ENCODE measurements around the gene AK6. TPM values are rescaled to one million over a fixed set of nuclear protein-coding genes. Genes with fewer than 3 reads are reported as not detected.

Gene AK6
- total RNA-seq, 4 donors from 2014 or later, result 22.3 to 64.2 (median 30.7) TPM

- TF ChIP-seq CTCF (IDR thresholded peaks at IDR 0.05; ENCODE audit: low read depth), result no peak
Measured at GRCh38 chr5:69378376-69378775, 9.1 kb upstream of the AK6 start.

- no peak for TF ChIP-seq CTCF (IDR thresholded peaks at IDR 0.05; ENCODE audit: low read depth)
Measured at GRCh38 chr5:69374911-69375446, 5.7 kb upstream of the AK6 start.

GRCh38 chr5:69372394-69372793 lies 3.1 kb upstream of the AK6 start:
- no peak for TF ChIP-seq CTCF (IDR thresholded peaks at IDR 0.05; ENCODE audit: low read depth)

DNA sequence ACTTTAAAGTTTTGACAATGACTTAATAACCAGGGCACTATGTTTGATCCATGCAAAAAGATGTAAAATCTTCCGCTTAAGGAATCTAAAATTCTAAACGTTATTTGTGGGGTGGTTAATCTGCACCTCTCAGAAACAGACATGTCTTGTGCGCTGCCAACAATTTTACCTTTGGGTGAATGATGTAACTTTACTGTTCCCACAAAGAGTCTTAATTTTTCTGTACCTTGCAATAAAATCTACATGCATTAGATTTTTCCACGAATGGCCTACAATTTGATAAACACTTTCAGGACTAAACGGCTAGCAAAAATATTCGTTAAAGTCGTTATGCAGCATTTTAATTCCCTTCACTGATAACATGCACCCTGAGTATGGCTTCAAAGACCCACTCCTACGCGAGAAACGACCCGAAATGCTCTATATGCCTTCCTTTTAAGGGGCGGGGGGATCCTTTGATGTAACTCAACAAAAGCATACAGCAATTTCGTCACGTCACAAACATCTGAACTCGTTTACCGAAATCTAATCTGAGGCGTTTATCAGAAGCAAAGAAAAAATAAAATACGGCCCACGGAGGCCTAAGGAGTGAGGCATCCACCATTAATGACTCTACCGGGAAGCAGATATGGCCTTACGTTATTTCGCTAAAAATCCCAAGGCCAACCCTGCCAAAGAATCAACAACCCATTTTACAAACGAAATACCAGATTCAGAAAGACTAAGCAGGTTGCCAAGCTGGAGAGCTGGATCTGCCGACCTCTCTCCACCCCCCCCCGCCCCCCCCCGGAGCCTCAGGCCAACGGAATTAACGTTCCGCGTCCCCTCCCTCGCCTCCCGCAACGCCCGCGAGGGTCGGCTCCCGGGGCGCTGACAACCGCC lies 621 bp downstream of the AK6 start:
- no peak for TF ChIP-seq CTCF (IDR thresholded peaks at IDR 0.05; ENCODE audit: low read depth)

DNA sequence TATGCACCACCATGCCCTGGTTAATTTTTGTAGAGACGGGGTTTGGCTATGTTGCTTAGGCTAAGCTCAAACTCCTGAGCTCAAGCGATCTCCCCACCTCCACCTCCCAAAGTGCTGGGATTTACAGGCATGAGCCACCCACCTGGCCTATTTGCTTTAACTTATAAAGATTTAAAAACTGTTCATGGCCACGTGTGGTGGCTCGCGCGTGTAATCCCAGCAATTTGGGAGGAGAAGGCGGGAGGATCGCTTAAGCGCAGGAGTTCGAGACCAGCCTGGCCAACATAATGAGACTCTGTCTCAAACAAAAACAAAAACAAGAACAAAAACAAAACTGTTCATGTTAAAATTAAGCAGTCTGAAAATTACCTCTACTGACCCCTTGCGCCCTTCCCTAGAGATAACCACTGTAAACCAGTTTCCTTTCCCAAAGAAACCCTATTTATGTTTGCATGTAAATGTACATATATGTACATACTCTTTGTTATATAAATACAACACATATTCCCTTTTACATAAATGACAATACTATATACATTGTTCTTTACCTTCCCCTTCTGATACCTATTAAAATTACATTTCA lies 1.5 kb downstream of the AK6 start:
- no peak for TF ChIP-seq CTCF (IDR thresholded peaks at IDR 0.05; ENCODE audit: low read depth)

DNA sequence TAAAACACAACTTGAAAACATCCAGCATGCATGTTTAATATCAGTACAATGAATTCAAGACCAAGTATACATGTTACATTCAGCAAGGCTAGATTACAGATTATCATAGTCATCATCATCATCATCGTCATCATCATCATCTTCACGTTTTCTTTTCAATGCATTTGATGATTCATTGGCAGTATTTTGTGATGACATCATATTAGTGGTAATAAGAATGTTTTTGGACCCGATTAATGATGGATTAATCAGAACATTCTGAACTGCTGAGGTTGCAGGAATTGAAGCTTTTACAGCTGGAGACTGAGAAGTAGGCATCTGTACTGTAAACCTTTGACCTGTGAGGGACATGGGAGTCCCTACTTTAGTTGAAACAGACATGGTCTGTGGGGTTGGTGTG lies 4.5 kb downstream of the AK6 start:
- no peak for TF ChIP-seq CTCF (IDR thresholded peaks at IDR 0.05; ENCODE audit: low read depth)

DNA sequence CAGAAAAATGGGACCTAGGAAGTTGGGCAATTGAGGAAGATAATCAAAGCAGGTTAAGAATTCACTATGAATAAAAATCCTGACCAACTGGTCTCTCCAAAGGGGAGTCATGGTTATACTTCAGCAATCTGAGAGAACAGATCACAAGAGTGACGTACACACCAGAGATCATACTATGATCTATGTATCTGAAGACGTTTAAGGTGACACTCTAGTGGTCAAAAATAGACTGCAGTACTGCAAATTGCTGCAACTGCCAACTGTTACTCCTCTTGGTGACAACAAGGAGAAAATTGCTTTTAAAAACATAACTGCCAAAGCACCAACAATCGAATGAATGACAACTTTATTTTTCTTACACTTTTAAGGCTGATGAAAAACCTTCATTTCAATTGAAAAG lies 4.9 kb downstream of the AK6 start:
- no peak for TF ChIP-seq CTCF (IDR thresholded peaks at IDR 0.05; ENCODE audit: low read depth)

Measured in subcutaneous adipose tissue (tissue), 4 donors.